Gastroesophageal sphincter (tissue), 4 donors: ENCODE data around the gene CCND1. TPM values are rescaled to one million over a fixed set of nuclear protein-coding genes. Genes with fewer than 3 reads are reported as not detected.

Source experiments
- ATAC-seq: fragments of 150-250 bp; one replicate; pipeline ENCODE4 v1.9.1; 2016; ENCODE audit warnings: mild to moderate bottlenecking, moderate library complexity
- H3K27ac ChIP-seq, 4 donors: fragments of 200-600 bp; sonication (generic) in 3 of 4; 1 replicate in 3 of 4; 2 replicates in 1 of 4; pipeline ENCODE4 v1.5.1; 2016 to 2019
- H3K27me3 ChIP-seq: fragments of 200-600 bp; sonication (generic); one replicate; pipeline ENCODE4 v1.5.1; 2019
- H3K36me3 ChIP-seq, 2 donors: fragments of 200-600 bp; sonication (generic); one replicate each; pipeline ENCODE4 v1.5.1; 2019; ENCODE audit warnings: control low read depth in 1 of 2
- H3K4me1 ChIP-seq, 3 donors: fragments of 200-600 bp; sonication (generic); 1 replicate in 2 of 3; 2 replicates in 1 of 3; pipeline ENCODE4 v1.5.1; 2016 to 2019; ENCODE audit warnings: control low read depth in 2 of 3
- H3K4me3 ChIP-seq, 2 donors: fragments of 200-600 bp; sonication (generic); one replicate each; pipeline ENCODE4 v1.5.1; 2019; ENCODE audit warnings: mild to moderate bottlenecking in 1 of 2, moderate library complexity in 1 of 2
- H3K9me3 ChIP-seq, 3 donors: fragments of 200-600 bp; sonication (generic); one replicate each; pipeline ENCODE4 v1.5.1; 2017 to 2019; ENCODE audit warnings: control low read depth in 2 of 3
- EP300 ChIP-seq: sonication (generic); formaldehyde crosslinking; IDR thresholded peaks from one replicate; pipeline ENCODE4 v1.6.1; 2017; ENCODE audit warnings: antibody characterized with exemption, mild to moderate bottlenecking
- POLR2A ChIP-seq, 2 donors: fragments of 450-650 bp; IDR thresholded peaks; one replicate each; pipeline ENCODE4 v1.6.1; 2017; ENCODE audit warnings: antibody characterized with exemption in 2 of 2, mild to moderate bottlenecking in 2 of 2, moderate library complexity in 1 of 2
- POLR2AphosphoS5 ChIP-seq: sonication (generic); formaldehyde crosslinking; IDR thresholded peaks from one replicate; pipeline ENCODE4 v1.6.1; 2017; ENCODE audit warnings: antibody characterized with exemption
- WGBS, 2 donors: methylation state at CpG; one replicate each; pipeline ENCODE4 v1.1.5; 2018; ENCODE audit warnings: low coverage in 1 of 2; 5-methylcytosine and 5-hydroxymethylcytosine counted together
- total RNA-seq, 4 donors: library from RNA; depleted of rRNA; stranded (reverse); fragments of >200 nt; gene quantifications; one replicate each; pipeline ENCODE4 v1.1.0, GENCODE V29; 2016
- TF ChIP-seq, protein P1 (sequence below), 4 experiments: fragments of 200-600 bp in 2 of 4; fragments of 450-650 bp in 2 of 4; sonication (generic) in 1 of 4; IDR thresholded peaks; one replicate each; pipeline ENCODE4 v1.5.1; 2017 to 2019; ENCODE audit warnings: antibody characterized with exemption in 4 of 4, mild to moderate bottlenecking in 2 of 4, moderate library complexity in 2 of 4

Gene CCND1
- total RNA-seq, 4 donors from 2014 or later: 24.1 to 110 (median 51.9) TPM

DNA sequence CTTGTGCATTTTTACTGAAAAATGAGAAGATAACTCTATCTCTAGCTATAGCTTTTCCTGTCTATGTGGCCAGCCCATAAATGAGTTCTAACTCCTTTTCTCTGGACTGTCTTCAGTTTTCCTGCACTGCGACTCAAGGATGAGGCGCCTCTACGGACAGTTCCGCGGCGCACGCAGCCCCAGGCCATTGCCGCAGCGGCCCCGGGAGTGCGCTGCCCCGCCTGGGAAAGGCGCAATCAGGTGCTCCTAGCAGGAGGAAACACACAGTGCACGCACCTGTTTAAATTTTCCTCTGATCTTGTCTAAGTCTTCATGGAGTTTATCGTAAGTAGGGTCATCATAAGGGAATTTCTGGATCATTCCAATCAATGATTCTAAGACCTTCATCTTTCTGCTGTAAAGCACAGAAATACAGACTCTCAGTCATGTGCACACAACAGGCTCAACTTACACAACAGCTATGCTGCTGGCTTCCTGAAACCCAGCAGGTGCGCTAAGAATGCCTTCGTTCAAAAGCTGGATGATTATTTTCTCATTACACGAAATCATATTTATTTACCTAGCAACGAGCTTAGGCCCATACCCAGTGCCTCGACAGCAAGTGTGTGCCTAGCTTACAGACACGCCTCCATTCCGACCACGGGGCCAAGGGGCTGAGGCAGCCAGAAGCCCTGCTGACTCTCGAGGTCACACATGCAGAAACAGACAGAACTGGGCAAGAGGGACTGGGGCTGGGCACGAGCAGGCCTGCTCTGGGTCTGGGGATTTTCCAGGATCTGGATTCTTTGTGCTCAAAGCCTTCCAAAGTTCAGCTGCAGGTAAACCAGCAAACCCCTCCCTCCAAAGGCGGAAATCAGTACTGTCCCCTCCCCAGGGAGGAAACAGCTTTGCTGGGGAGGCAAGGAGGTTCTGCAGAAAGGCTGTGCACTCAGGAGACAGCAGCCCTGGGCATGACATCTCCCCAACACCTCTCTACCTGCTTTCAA lies 27.0 kb downstream of the CCND1 start:
- H3K27me3 ChIP-seq: no peaks in the 10 kb centered on the region
- H3K36me3 ChIP-seq: peaks cover 0 to 90% of the 10 kb centered on the region in 2 donors
- H3K9me3 ChIP-seq: no peaks in the 10 kb centered on the region
- WGBS, 2 donors: 54 to 93% methylated on average over 8 to 18 of the region's 26 CpGs
- TF ChIP-seq, protein P1, sequence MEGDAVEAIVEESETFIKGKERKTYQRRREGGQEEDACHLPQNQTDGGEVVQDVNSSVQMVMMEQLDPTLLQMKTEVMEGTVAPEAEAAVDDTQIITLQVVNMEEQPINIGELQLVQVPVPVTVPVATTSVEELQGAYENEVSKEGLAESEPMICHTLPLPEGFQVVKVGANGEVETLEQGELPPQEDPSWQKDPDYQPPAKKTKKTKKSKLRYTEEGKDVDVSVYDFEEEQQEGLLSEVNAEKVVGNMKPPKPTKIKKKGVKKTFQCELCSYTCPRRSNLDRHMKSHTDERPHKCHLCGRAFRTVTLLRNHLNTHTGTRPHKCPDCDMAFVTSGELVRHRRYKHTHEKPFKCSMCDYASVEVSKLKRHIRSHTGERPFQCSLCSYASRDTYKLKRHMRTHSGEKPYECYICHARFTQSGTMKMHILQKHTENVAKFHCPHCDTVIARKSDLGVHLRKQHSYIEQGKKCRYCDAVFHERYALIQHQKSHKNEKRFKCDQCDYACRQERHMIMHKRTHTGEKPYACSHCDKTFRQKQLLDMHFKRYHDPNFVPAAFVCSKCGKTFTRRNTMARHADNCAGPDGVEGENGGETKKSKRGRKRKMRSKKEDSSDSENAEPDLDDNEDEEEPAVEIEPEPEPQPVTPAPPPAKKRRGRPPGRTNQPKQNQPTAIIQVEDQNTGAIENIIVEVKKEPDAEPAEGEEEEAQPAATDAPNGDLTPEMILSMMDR (IDR thresholded peaks at IDR 0.05): no peak
- TF ChIP-seq POLR2A (IDR thresholded peaks at IDR 0.05) (no peak), EP300 (no peak), POLR2AphosphoS5 (no peak)
- no peak for ATAC-seq
- H3K27ac ChIP-seq: no peak overlapping the region
- no peak overlapping the region for H3K4me3 ChIP-seq
- peaks cover 0 to 21% (median 8%) of the 10 kb centered on the region in 3 donors for H3K4me1 ChIP-seq

DNA sequence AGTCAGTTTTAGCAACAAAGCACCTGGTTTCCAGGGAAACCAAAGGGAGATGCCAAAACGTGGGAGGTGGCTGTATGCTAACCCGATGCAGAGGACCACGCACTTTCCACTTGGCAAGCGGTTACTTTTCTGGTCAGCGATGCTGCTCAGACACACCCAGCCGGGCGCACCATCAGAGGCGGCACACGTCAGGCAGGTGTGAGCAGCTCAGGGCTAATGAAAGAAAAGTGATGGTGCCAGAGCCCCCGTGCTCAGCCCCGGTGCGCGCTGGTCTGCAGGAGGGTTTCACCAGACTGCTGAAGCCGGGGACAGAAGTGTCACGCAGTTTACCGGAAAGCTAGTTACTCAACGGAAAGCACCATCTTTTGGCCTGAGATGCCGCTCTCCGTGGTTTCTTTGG lies 28.5 kb downstream of the CCND1 start:
- 62% methylated on average over 9 of the region's 19 CpGs; no CpG with 5 or more reads in 1 of the 2 donors for WGBS, 2 donors
- Histone ChIP-seq H3K9me3 (no peaks in the 10 kb centered on the region), H3K27ac (no peak overlapping the region), H3K4me1 (peaks cover 0 to 37% (median 17%) of the 10 kb centered on the region in 3 donors), H3K27me3 (no peaks in the 10 kb centered on the region), H3K36me3 (peaks cover 0 to 75% of the 10 kb centered on the region in 2 donors), H3K4me3 (no peak overlapping the region)
- ATAC-seq: no peak
- no peak for TF ChIP-seq POLR2AphosphoS5
- TF ChIP-seq POLR2A (IDR thresholded peaks at IDR 0.05): no peak

DNA sequence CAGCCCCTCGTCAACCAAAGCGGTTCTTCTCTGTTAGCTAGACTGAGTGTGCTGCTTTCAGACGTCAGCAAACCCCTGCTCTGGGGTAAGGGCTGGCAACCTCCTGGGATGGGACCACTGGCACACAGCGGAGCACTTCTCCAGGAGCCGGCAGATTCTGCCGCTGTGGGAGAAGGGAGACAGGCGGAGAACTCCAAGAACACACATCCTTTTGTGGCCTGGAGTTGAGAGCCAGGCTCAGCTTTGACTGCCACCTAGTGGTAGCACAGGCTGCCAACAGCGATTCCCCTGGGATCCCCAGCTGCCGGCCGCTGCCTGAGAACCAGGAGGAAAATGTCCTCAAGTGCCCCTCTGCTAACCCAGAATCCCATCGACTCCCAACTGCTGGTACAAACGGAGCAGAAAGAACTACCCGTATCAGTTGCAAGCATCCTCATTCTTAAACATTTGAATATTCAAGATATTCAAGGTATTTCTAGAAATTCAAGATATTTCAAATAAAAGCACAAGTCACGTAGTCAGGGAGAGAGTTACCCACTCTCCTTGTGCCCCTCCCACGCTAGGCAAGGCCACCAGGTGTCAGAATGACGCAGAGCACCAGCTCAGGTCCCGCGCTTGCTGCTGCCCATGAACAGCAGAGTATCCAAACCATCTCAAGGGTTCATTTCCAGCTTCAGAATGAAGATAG lies 29.3 kb downstream of the CCND1 start:
- ATAC-seq: peak; percentile 72
- Histone ChIP-seq H3K36me3 (peaks cover 0 to 67% of the 10 kb centered on the region in 2 donors), H3K27me3 (no peaks in the 10 kb centered on the region), H3K4me1 (peaks cover 0 to 40% (median 19%) of the 10 kb centered on the region in 3 donors), H3K9me3 (no peaks in the 10 kb centered on the region), H3K4me3 (no peak overlapping the region), H3K27ac (peak overlapping the region in 3 of 4 donors; percentile 59 to 68 (median 64))
- WGBS, 2 donors: 28 to 29% methylated on average over 11 to 13 of the region's 18 CpGs
- TF ChIP-seq, protein P1 (IDR thresholded peaks at IDR 0.05): peak in 3 of 4 experiments; percentile 92 to 95 (median 94)
- TF ChIP-seq POLR2A (IDR thresholded peaks at IDR 0.05): no peak

DNA sequence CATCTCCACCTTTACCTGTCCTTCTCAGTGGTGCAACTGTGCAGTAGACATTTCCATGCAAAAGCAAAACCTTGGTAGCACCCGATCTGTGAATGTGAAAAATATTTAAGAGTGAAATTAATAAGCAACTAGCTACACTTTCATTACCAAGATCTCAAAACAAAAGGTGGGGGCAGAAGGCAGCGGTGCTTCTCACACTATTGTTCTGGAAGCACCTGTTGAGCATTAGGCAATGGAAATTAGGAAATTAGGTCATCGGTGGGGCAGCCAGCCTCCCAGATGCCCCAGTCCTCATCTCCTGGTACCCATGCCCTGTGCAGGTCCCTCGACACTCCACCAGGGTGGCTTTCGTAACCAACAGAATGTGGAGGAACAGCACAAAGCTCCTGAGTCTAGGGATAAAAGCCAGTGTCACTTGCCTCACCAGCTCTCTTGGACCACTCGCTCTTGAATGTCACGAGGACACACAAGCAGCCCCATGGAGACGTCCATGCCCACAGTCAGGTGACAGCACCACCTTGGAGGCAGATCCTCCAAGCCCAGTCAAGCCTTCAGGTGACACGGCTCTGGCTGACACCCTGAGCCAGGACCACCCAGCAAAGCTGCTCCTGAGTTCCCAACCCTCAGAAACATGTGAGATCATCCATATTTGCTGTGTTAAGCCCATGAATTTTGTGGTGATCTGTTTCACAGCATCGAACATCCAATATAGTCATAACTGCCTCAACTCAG lies 30.9 kb downstream of the CCND1 start:
- H3K36me3 ChIP-seq: peaks cover 0 to 51% of the 10 kb centered on the region in 2 donors

More for the DNA sequence above, 30.9 kb downstream of the CCND1 start:
- TF ChIP-seq POLR2AphosphoS5 (no peak), EP300 (no peak), POLR2A (IDR thresholded peaks at IDR 0.05) (no peak)
- TF ChIP-seq, protein P1 (IDR thresholded peaks at IDR 0.05): no peak
- Histone ChIP-seq H3K27ac (no peak overlapping the region), H3K4me1 (peaks cover 0 to 45% (median 19%) of the 10 kb centered on the region in 3 donors), H3K4me3 (no peak overlapping the region), H3K27me3 (no peaks in the 10 kb centered on the region), H3K9me3 (no peaks in the 10 kb centered on the region)
- ATAC-seq: no peak
- 71 to 74% methylated on average over 3 to 5 of the region's 10 CpGs for WGBS, 2 donors
